Adipocyte (in vitro differentiated cells): ENCODE results near the gene CRACDL.

Source experiments
- DNase-seq: peaks from one replicate; pipeline ENCODE4 v3.0.0-alpha.2; 2015; ENCODE audit warnings: low read depth
- H3K27me3 ChIP-seq: replicated peaks from 2 replicates; pipeline ENCODE4 v1.7.0; 2013; ENCODE audit warnings: mild to moderate bottlenecking, low read length, moderate library complexity; ENCODE audit not compliant: control insufficient read depth, insufficient read depth
- H3K36me3 ChIP-seq: 2 replicates; pipeline ENCODE4 v1.7.0; 2013; ENCODE audit warnings: low read length, mild to moderate bottlenecking, moderate library complexity; ENCODE audit not compliant: control insufficient read depth, insufficient read depth, severe bottlenecking
- H3K4me1 ChIP-seq: 2 replicates; pipeline ENCODE4 v1.7.0; 2013; ENCODE audit warnings: mild to moderate bottlenecking, low read length, moderate library complexity; ENCODE audit not compliant: control insufficient read depth, insufficient read depth
- H3K4me3 ChIP-seq: 2 replicates; pipeline ENCODE4 v1.7.0; 2013; ENCODE audit warnings: mild to moderate bottlenecking, low read length, moderate library complexity
- H3K9ac ChIP-seq: 2 replicates; pipeline ENCODE4 v1.7.0; 2013; ENCODE audit warnings: mild to moderate bottlenecking, low read length, moderate library complexity
- H3K9me3 ChIP-seq: 2 replicates; pipeline ENCODE4 v1.7.0; 2013; ENCODE audit warnings: mild to moderate bottlenecking, low read length, moderate library complexity; ENCODE audit not compliant: control insufficient read depth

CRACDL gene

DNA sequence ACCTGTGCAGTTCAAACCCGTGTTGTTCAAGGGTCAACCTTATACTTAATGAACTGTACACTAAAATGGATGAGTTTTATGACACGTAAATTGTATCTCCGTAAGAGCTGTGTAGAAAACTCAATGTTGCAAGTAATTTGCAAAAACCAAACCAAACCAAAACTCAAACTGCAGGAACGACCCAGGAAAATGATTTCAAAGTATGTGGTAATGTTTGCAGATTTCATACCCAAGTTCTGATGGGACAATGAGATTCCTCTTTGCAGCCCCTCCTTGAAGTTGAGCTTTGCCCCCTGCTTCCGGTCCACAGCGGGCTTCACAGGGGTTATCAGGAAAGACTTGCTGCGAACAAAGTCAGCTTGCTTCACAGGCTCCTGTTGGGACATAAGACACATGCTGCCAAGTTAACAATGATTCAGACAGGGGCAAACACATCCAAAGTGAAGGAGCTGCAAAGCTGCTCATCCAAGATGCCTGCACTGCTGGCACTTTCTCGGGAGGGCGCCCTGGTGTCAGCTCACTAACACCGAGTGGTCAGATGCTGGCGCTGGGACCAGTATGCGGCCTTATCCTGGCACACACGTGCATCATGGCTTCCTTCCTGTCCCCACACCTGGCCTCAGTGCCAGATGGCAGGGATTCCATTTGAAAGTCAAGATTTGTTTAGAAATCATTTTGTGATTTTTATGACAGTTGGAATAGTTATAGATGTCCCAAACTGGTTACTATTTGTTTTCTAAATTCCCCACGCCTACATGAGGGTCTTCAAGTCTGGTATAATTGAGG lies 139.9 kb downstream of the CRACDL start:
- Histone ChIP-seq H3K4me3 (no peak overlapping the region), H3K27me3 (peaks cover 53% of the 10 kb centered on the region), H3K4me1 (no peaks in the 10 kb centered on the region), H3K9ac (no peak overlapping the region), H3K36me3 (no peaks in the 10 kb centered on the region), H3K9me3 (no peaks in the 10 kb centered on the region)
- DNase-seq = no peak

DNA sequence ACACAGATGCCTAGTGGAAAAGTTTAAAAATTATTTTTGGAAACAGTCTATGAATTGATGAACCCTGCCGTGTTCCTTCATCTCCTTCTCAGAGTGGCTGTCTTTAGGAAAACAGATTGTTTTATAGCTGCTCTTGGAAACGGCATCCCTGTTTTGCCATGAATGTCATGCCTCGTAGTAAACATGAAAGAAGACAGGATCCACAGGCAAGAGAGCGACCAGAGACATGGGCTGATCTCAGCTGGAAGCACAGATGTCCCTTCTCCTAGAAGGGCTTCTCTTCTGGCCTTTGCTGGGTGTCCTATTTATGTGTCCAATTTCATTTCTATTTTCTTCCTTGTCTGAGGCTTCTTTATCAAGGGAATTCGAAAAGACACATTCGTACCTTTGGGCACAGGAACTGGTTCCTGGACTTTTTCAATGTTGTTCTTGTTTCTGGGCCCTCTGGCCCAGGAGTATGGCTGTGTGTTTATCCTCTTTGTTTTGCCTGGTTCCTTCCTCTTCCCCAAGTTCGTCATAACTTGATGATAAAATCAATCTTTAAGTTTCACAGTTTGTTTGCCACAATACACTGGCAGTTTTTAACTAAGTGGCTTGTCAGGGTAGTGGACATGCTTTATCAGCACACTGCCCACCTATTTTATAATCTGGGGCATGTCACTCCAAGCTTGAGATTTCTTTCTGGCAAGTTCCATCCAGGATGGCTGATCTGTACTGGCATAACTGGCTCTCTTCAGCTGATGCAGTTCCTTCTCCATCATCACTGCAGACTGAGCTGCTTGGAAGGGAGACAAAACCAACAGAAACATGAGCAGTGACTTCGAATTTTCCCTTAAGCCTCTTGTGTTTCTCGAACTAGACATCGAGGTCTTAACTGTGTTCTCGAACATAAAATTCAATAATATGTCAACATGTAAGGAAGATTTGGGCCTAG lies 141.9 kb downstream of the CRACDL start:
- peak; percentile 9 for DNase-seq

DNA sequence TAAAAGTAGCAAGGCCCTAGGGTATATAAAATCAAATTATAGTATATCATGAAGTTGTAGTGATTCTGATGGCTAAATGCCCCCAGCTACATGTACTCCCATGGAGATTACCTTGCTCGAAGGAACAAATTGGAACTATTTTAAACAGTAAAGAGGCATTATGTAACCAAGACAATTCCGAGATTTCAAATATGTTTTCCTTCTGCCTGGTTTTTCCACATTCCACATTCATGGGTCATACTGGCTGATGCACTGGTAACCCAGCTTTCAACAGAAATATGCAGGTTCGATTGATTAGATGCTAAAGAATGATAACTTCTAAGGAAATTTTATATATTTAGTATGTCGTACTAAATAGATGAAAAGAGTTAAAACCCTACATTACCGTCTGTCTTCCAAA lies 142.8 kb downstream of the CRACDL start:
- Histone ChIP-seq H3K9ac (no peak overlapping the region), H3K9me3 (no peaks in the 10 kb centered on the region), H3K4me3 (no peak overlapping the region), H3K27me3 (peaks cover 57% of the 10 kb centered on the region), H3K36me3 (no peaks in the 10 kb centered on the region), H3K4me1 (no peaks in the 10 kb centered on the region)
- no peak for DNase-seq

More for the DNA sequence above, 141.9 kb downstream of the CRACDL start:
- peaks cover 53% of the 10 kb centered on the region for H3K27me3 ChIP-seq
- no peaks in the 10 kb centered on the region for H3K4me1 ChIP-seq
- no peaks in the 10 kb centered on the region for H3K9me3 ChIP-seq
- H3K36me3 ChIP-seq = no peaks in the 10 kb centered on the region
- H3K4me3 ChIP-seq = no peak overlapping the region
- H3K9ac ChIP-seq = no peak overlapping the region

DNA sequence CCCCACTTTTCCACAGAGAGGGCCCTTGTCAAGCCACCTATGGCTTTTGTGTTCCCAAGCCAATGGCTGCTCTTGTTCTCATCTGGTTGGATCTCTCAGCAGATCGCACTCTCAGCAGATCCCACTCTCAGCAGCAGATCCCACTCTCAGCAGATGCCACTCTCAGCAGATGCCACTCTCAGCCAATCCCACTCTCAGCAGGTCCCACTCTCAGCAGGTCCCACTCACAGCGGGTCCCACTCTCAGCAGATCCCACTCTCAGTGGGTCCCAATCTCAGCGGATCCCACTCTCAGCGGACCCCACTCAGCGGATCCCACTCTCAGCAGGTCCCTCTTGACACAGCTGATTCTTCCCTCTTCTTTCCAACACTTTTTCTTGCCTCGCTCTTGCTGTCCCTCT lies 145.8 kb downstream of the CRACDL start:
- Histone ChIP-seq H3K9me3 (peaks cover 6% of the 10 kb centered on the region), H3K9ac (no peak overlapping the region), H3K27me3 (peaks cover 53% of the 10 kb centered on the region), H3K4me3 (no peak overlapping the region), H3K4me1 (no peaks in the 10 kb centered on the region), H3K36me3 (no peaks in the 10 kb centered on the region)
- no peak for DNase-seq

DNA sequence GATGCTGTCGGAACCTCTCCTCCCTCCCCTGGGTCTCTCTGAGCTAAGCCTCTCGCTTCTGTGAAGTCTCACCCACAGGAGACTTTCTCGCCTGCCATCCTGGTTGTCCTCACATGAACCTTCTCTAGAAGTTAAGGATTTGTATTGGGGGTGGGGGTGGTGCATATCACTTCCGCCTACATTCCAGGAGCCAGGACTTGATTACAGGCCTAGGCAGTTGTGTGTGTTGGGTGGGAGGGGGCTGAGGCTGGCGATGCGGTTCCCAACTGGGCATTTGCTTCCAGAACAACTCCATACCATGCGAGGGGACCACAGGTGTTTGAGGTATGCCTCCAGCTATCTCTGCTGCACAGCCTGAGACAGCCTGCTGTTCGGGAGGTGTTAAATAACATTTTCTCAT lies 148.3 kb downstream of the CRACDL start:
- Histone ChIP-seq H3K9ac (no peak overlapping the region), H3K36me3 (no peaks in the 10 kb centered on the region)
- no peak for DNase-seq

DNA sequence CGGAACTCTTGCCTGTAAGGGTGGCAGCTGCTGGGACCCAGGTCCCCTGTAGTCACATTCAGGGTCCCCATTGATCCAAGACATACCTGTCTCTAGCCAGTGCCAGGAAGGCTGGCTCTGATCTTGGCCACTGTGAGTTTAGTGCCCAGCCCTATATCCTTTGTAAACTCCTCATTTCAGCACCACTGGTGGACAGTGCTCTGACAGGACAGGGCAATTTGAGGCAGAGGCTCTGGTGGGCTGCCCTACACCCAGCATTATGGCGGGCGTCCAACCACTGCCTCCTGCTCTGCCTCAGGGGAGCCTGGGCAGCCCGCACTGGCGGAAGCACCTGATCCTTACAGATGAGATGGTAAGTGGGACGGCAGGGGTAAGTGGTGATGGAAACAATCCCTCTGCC lies 149.8 kb downstream of the CRACDL start:
- no peaks in the 10 kb centered on the region for H3K36me3 ChIP-seq
- DNase-seq = no peak
- no peak overlapping the region for H3K4me3 ChIP-seq
- no peak overlapping the region for H3K9ac ChIP-seq
- peaks cover 34% of the 10 kb centered on the region for H3K27me3 ChIP-seq
- peaks cover 21% of the 10 kb centered on the region for H3K9me3 ChIP-seq
- H3K4me1 ChIP-seq = no peaks in the 10 kb centered on the region

More for the DNA sequence above, 148.3 kb downstream of the CRACDL start:
- no peaks in the 10 kb centered on the region for H3K4me1 ChIP-seq
- H3K9me3 ChIP-seq = peaks cover 6% of the 10 kb centered on the region
- no peak overlapping the region for H3K4me3 ChIP-seq
- H3K27me3 ChIP-seq = peaks cover 39% of the 10 kb centered on the region

DNA sequence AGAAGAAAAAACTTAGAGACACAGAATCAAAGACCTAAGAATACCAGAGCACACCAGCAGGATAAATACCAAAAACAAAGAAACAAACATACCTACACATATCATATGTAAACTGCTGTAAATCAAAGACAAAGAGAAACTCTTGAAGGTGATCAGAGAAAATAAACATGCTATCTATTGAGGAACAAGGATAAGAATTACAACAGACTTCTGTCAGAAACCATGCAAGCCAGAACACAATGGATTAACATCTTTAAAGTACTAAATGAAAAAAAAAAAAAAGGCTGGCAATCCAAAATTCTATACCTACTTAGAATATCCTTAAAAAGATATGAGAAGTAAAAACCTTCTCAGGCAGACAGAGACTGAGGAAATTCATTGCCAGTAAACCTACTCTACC lies 153.5 kb downstream of the CRACDL start:
- Histone ChIP-seq H3K36me3 (no peaks in the 10 kb centered on the region), H3K4me1 (no peaks in the 10 kb centered on the region), H3K27me3 (peaks cover 10% of the 10 kb centered on the region), H3K9me3 (peaks cover 26% of the 10 kb centered on the region), H3K9ac (no peak overlapping the region), H3K4me3 (no peak overlapping the region)
- DNase-seq = no peak

DNA sequence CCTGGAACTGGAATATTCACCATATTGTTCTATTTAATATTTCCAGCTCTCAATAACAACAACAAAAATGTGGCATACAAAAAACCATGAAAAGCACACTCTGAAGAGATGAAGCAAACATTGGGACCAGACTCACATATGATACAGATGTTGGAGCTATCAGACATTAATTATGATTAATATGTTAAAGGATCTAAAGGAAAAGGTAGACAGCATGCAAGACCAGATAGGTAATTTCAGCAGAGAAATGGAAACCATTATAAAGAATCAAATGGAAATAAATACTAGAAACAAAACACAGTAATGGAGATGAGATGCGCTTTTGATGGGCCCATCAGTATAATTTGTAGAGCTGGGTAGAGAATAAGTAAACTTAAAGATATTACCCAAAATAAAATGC lies 154.2 kb downstream of the CRACDL start:
- Histone ChIP-seq H3K4me1 (no peaks in the 10 kb centered on the region), H3K27me3 (peaks cover 3% of the 10 kb centered on the region), H3K9me3 (peaks cover 29% of the 10 kb centered on the region), H3K9ac (no peak overlapping the region), H3K4me3 (no peak overlapping the region), H3K36me3 (no peaks in the 10 kb centered on the region)
- DNase-seq = no peak

DNA sequence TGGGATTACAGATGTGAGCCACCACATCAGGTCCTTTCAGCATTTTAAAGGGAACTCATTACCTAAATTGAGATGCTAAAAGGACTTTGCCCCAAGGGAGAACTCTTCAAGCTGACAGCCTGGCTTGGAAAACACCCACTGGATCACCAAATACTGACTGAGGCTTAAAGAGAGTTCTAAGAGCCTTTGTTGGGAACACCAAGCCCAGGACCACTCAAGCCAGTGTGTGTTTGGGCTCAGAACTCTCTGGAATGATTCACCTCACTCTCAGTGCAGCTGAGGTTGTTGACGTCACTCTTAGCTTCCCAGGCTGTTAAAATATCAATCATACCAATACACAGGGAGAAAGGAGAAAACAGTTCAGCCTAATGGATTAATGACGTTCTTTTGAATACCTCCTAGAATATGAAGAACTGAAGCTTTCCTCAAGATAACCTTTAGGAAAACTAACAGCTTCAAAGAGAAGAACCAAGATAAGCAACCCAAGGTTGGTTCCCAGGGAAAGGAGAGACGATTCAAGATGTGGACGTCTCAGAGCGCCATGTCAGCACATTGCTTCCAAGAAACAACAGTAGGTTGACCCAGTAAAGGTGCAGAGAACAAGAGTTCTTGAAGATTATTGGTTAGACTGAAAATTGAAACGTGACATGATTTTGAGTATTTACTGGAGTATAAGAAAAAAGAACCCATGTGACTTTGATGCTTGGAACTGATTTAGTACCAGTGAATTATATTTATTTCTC lies 157.1 kb downstream of the CRACDL start:
- no peak for DNase-seq
- Histone ChIP-seq H3K4me1 (no peaks in the 10 kb centered on the region), H3K9me3 (peaks cover 23% of the 10 kb centered on the region), H3K9ac (no peak overlapping the region), H3K4me3 (no peak overlapping the region), H3K27me3 (peaks cover 21% of the 10 kb centered on the region), H3K36me3 (no peaks in the 10 kb centered on the region)

DNA sequence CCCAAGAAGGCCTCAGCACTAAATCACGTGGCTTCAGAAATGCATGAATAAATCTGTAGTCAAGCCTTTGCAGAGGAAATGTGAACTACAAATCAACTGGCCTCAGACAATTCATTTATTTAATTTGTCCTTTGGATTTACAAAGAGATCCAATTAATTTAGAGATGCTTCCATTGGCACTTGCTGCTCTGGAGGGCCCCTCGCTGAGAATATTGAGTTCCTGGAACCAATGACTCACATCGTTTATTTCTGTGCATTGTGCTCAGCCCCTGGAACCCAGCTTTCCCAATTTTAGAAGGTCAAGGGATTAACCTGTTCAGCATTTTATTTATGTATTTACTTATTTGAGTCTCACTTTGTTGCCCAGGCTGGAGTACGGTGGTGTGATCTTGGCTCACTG lies 157.9 kb downstream of the CRACDL start:
- Histone ChIP-seq H3K9ac (no peak overlapping the region), H3K4me1 (no peaks in the 10 kb centered on the region), H3K36me3 (no peaks in the 10 kb centered on the region), H3K4me3 (no peak overlapping the region), H3K27me3 (peaks cover 28% of the 10 kb centered on the region), H3K9me3 (peaks cover 23% of the 10 kb centered on the region)
- DNase-seq = no peak

DNA sequence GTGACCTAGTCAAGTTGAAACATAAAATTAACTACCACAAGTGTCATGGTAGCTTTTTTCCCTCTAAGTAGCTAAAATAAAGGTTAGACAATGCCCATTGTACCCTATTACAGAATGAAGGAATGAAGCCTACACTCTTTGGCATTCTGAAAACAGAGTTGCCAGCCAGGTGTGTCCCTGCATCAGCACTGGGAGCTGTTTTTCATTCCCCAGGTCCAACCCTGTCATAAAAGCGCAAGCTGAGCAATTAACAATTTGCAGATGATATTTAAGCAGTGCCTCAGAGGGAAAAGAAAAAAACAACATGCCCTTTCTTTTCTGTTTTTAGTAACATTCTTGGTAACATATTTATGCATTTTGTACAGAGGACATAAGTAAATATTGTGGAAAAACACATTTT lies 158.3 kb downstream of the CRACDL start:
- H3K4me3 ChIP-seq = no peak overlapping the region
- H3K9ac ChIP-seq = no peak overlapping the region
- peaks cover 2% of the 10 kb centered on the region for H3K4me1 ChIP-seq
- no peak for DNase-seq
- H3K9me3 ChIP-seq = peaks cover 23% of the 10 kb centered on the region
- no peaks in the 10 kb centered on the region for H3K36me3 ChIP-seq
- H3K27me3 ChIP-seq = peaks cover 28% of the 10 kb centered on the region
